WI38 (cell line): ENCODE data around the gene MRPL39.

Source experiments
- H3K4me3 ChIP-seq: 2 replicates; pipeline ENCODE4 v1.5.1; 2011; ENCODE audit warnings: low read depth, mild to moderate bottlenecking, control low read depth, low read length
- TF ChIP-seq, protein P1 (sequence below): IDR thresholded peaks from 2 replicates; pipeline ENCODE4 v1.5.1; 2012; ENCODE audit warnings: low read depth, mild to moderate bottlenecking, control low read depth, low read length

MRPL39 gene

DNA sequence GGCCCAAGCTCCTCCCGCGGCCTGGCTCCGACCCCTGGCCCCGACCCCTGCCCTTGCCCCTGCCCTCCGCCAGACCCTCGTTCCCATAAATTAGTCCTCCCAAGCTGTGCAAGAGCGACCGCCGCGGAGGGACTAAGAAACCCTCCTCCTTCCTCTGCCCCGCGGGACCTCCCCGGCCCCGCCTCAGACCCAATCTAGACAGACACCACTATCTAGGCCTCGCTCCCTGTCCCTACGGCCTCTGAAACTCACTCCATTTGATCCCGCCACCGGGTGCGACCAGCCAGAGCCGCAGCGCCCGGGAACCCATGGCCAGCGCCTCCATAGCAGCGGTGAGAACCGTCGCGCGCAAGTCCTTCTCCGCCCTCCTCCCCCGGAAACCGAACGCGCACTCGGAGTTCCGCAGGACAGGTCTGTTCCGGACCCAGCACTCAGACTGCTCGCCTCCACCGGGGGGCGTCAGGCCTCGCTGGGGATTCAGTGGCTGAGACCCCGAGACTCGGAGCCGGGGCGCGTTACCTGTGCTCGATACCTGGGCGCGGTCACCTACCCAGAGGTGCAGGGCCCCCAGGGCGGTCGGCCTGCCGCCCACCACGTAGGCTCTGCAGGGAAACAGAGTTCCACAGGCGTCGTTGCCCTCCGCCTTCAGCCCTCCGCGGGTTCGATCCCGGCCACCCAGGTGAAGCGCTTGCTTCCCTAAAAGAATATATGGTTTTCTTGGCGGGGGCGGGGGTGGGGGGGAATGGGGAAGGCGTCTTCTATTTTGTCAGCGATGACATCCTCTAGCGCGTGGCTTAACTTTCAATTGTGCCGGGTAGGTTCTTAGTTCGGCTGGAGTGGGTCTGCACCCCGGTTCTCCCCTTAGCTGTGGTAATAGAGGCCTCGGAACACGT lies at the start of gene MRPL39:
Gene MRPL39 (minus strand): TSS at position 331 of the 893 bp plus-strand sequence. CDS start 6 bp downstream, at position 325.
- H3K4me3 ChIP-seq, result peak within 1 kb of the TSS; percentile 88
- TF ChIP-seq, protein P1, sequence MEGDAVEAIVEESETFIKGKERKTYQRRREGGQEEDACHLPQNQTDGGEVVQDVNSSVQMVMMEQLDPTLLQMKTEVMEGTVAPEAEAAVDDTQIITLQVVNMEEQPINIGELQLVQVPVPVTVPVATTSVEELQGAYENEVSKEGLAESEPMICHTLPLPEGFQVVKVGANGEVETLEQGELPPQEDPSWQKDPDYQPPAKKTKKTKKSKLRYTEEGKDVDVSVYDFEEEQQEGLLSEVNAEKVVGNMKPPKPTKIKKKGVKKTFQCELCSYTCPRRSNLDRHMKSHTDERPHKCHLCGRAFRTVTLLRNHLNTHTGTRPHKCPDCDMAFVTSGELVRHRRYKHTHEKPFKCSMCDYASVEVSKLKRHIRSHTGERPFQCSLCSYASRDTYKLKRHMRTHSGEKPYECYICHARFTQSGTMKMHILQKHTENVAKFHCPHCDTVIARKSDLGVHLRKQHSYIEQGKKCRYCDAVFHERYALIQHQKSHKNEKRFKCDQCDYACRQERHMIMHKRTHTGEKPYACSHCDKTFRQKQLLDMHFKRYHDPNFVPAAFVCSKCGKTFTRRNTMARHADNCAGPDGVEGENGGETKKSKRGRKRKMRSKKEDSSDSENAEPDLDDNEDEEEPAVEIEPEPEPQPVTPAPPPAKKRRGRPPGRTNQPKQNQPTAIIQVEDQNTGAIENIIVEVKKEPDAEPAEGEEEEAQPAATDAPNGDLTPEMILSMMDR, result peak; percentile 69

GRCh38 chr21:25656412-25656811 lies 49.1 kb upstream of the MRPL39 start:
- no peak overlapping the region for H3K4me3 ChIP-seq
- TF ChIP-seq, protein P1, result no peak

GRCh38 chr21:25649146-25649545 lies 41.9 kb upstream of the MRPL39 start:
- H3K4me3 ChIP-seq, result no peak overlapping the region

DNA sequence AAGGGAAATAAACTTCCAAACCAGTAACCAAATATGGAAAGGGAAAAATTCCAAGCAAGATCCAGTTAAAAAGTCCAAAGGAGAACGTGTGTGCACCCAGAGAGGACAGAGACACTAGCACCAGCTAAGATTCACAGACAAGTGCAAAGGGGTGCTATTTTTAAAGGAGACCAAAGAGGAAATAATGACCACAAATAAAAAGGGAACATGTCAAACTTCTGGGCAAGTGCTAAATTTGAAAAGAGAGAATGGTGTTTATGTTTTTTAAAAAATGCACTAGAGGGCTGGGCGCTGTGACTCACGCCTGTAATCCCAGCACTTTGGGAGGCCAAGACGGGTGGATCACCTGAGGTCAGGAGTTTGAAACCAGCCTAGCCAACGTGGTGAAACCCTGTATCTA lies 40.4 kb upstream of the MRPL39 start:
- TF ChIP-seq, protein P1, result no peak
- no peak overlapping the region for H3K4me3 ChIP-seq

More at GRCh38 chr21:25649146-25649545, 41.9 kb upstream of the MRPL39 start:
- TF ChIP-seq, protein P1, result no peak

DNA sequence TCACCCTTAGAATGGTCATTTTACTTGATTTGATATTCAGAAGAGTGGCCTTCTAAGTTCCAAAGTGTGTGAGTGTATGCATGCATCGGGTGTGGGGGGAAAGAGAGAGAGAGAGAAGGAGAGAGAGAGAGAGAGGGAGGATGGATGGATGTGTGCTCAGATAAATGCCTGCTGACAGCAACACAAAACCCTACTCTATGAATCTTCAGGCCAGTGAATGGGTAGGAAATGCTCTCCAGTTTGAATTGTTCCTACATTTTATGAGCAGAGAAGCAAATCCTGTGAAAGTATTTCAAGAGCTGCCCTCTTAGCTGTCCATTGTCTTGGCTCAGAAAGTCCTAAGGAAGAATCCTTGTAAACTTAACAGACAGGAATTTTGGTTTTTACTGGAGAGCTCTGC lies 39.2 kb upstream of the MRPL39 start:
- TF ChIP-seq, protein P1, result no peak
- no peak overlapping the region for H3K4me3 ChIP-seq

GRCh38 chr21:25643486-25643885 lies 36.2 kb upstream of the MRPL39 start:
- no peak overlapping the region for H3K4me3 ChIP-seq
- TF ChIP-seq, protein P1, result no peak

DNA sequence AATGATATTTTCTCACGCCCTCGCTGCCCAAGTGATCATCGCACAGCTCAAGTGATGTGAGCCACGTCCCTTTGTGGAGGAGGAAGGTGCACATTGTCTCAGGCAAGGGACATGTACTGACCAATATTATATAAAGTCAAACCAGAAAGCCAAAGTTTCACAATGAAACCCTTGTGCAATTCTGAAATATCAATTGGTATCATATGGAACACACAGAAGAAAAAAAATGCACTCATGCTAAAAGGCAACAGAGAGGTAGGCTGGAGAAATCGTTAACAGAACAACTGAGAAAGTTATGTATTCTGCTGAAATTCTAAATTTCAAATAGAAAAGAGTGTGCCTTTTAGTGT lies 33.6 kb upstream of the MRPL39 start:
- TF ChIP-seq, protein P1, result no peak
- H3K4me3 ChIP-seq, result no peak overlapping the region
